HL-60/S4 treated with phorbol 12-myristate 13-acetate at 8.2 ng/mL for 4 days and 3 days (cell line): ENCODE results near the gene CLCN3.
"Not testable (repeated sequence)": the region's sequence is repeated elsewhere in the genome, so short reads cannot be mapped to it uniquely, and the experiment has no call there.

Experiments
- in situ Hi-C: fragments of 300-500 bp; cut with MboI; formaldehyde crosslinking; loops from 2 replicates; pipeline ENCODE4 v1.15.0; 2022; ENCODE audit warnings: low sequenced_read_pairs

The CLCN3 gene

GRCh38 chr4:169689681-169690080, 69.3 kb downstream of the CLCN3 start:
- in situ Hi-C loops = no loop called here

GRCh38 chr4:169690787-169691186, 70.4 kb downstream of the CLCN3 start:
- in situ Hi-C loops = no loop called here

- in situ Hi-C loops = no loop called here
Observed at GRCh38 chr4:169698331-169698730, 78.0 kb downstream of the CLCN3 start.

GRCh38 chr4:169707958-169708643, 87.7 kb downstream of the CLCN3 start:
- in situ Hi-C loops = no loop called here

- in situ Hi-C loops = no loop called here
Observed at GRCh38 chr4:169715826-169716225, 95.4 kb downstream of the CLCN3 start.

GRCh38 chr4:169716677-169717076, 96.3 kb downstream of the CLCN3 start:
- in situ Hi-C loops = no loop called here

GRCh38 chr4:169720529-169720928, 100.2 kb downstream of the CLCN3 start:
- in situ Hi-C loops = no loop called here

DNA sequence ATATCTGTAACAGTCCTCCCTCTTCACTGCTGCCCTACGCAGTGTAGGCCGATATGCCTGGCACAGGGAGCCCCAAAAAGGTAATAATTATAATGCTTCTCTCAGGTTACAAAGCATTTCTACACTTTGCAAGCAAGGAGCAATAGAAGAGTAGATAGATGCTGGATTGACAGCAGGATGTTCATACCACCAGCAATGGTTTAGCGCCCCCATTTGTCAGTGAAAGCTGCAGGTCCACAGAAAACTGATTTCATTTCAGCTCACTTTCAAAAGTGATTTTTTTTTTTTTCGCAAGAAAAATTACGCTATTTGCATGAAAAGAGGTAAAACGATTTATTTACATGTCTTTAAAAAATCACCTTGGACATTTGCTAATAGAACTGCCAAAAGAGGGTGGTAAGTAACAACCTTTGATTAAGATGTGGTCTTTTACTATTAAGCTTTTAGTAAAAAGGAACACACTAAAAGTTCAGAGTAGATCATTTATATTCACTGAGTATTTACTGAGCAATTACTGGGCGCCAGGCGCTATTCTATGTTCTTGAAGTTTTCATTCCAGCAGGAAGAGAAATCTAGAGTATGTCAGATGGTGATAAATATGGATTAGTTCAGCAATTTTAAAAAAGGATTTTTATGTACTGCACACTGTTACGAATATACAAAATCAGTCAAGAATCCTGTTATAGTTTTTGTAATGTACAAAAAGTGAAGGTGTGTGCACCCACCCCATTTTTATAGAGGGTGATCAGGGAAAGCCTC, 103.0 kb downstream of the CLCN3 start:
- in situ Hi-C loops = no loop called here

DNA sequence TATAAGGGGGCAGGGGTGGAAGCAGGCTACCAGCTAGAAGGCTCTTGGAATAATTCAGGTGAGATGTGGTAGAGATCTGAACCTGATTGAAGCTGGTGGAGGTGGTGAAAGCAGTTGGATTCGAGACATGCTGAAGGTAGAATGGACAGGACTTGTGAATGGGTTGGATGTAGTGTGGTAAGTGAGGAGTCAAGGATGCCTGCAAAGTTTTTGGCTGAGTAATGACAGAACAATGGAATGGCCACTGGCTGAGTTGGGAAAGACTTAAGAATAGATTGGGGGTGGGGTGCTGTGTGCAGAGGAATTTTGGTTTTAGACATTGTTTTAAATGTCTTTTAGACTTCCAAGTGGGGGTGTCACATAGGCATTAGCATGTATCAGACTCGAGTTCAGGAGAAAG, 103.9 kb downstream of the CLCN3 start:
- in situ Hi-C loops = no loop called here

DNA sequence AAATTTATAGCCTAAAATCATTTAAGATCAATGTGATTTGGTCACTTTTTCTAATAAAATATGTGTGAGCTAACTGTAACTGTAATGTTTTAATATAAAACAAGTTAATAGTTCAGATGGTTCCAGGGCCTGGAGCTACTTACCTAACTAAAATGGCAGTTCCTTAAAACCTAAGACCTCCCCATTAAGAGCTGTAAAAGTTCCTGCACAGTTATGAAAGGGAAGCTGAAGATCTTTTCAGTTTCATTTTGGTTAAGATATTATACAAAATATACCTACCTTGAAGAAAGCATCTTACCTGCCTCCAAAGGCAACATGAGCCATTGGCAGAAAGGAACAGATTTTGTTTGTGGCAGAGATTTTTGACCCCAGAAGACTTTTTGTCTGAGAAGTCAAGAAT, 107.2 kb downstream of the CLCN3 start:
- in situ Hi-C loops = no loop called here

DNA sequence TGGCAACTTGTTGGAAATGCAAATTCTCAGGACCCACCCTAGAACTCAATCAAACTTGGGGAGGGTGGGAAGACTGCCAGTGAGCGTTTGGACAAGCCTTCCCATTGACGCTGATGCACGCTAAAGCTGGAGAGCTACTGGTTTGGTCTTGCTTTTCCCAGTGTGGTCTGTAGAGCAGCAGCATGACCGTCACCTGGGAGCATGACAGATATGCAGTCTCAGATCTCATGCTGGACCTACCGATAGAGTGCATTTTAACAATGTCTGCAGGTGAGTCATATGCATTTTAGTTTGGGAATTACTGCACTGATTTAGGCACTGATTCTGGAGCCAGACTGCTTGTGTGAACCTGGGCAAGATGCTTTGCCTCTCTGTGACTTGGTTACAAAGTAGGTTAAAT, 110.2 kb downstream of the CLCN3 start:
- in situ Hi-C loops = no loop called here

DNA sequence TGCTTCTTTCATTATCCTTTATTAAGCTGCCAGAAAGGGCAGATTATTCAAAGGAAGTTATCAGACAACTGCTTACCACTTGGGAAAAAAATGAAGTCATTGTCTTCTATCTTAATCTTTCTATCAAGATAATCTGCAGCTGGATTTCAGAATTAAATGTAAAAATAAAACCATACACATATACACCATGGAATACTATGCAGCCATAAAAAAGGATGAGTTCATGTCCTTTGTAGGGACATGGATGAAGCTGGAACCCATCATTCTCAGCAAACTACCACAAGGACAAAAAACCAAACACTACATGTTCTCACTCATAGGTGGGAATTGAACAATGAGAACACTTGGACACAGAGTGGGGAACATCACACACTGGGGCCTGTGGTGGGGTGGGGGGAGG, 118.2 kb downstream of the CLCN3 start:
- in situ Hi-C loops = not testable (repeated sequence)

DNA sequence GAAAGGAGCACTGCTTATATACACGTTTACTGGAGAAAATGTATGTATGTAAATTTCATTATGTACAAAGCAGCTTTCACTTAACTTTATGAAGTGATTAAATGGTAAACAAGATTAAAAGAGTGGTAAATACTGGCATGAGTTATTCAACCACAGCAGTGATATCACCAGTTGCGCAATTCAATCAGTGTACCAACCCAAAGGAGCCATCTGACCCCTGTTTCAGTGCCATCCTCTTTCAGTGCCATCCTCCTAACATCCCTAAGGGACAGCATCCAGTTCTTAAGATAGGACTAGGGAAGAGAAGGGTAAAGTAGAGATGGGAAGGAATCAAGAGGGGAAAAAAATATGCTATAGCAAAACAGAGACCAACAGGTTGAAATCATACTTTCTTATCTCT, 121.2 kb downstream of the CLCN3 start:
- in situ Hi-C loops = no loop called here

DNA sequence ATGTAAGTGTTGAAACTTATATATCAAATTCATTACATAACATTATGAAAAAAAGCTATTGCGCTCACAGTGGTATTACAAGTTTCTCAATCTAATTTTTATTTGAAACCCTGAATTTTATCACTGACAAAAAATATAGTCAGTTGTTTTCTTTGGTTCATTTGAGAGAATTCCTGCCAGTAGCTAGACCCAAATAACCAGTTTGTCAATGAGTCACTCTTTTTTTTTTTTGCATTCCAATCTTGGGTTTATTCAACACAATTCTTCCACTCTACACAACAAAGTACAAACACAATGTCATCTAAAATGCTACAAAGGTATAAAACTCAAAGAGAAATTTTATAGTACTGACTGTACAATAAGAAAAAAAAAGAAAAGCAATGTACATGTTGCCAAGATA, 124.2 kb downstream of the CLCN3 start:
- in situ Hi-C loops = no loop called here

GRCh38 chr4:169745291-169745690, 124.9 kb downstream of the CLCN3 start:
- in situ Hi-C loops = no loop called here

DNA sequence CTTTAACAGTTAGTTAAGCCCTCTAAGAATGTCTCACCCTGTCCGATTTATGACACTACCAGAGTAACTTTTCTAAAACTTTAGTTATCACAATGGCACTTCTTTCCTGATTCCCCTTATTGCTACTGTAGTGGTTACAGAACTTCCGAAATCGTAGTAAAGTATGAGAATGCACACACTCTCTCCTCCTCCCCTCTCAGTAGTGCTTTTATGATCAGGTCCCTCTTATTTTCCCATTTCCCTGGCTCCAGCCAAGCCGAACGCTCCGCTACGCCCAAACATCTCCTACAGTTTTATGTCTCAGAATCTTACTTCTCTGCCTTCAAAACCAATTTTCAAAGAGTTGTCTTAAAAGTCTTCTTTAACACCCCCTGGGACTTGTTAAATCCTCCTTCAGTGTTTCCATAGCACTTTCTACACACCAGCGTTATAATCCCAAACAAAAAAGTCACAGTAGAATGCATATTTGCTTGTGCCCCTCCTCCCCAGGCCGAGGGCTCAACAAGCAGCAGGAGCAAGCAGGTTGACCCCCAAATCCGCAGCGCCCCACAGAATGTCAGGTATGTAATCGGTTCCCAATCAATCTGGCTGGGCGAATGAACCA, 136.7 kb downstream of the CLCN3 start:
- in situ Hi-C loops = no loop called here

DNA sequence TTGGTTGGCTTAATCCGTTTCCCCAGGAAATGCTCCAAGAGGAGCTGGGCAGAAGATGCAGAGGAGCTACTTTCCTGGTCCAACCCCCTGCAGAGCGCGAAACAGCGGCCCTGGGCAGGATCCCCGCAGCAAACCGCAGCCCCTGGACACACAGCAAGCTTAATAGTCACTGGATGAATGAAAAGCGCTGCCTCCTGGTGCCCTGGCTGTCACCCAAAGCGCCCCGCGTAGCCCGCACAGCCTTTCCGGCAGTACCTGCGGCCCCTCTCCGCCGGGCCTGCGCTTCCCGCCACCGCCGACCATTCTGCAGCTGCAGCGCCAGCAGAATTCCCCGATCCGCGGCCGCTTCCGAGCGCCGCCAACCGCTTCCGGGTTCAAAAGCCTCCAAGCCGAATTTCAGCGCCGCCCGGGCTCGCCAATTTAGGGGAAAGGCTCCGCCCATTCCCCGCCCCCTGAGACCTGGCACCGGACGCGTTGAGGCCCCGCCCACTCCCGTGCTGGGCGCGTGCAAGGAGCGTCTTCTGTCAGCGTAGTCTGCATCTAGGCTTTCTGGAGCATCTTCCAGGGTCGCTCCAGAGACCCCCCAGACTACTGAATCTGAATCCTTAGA, 137.3 kb downstream of the CLCN3 start, which contains the start of gene HPF1:
TSS of gene HPF1 (minus strand) at position 370 of the 610 bp plus-strand sequence. CDS start at position 303, 67 bp downstream.
- in situ Hi-C loops = no loop called here

- in situ Hi-C loops = no loop called here
Observed at GRCh38 chr4:169758401-169758962, 138.1 kb downstream of the CLCN3 start.

GRCh38 chr4:169761846-169762245, 141.5 kb downstream of the CLCN3 start:
- in situ Hi-C loops = no loop called here

- in situ Hi-C loops = no loop called here
Observed at GRCh38 chr4:169765835-169766234, 145.5 kb downstream of the CLCN3 start.

DNA sequence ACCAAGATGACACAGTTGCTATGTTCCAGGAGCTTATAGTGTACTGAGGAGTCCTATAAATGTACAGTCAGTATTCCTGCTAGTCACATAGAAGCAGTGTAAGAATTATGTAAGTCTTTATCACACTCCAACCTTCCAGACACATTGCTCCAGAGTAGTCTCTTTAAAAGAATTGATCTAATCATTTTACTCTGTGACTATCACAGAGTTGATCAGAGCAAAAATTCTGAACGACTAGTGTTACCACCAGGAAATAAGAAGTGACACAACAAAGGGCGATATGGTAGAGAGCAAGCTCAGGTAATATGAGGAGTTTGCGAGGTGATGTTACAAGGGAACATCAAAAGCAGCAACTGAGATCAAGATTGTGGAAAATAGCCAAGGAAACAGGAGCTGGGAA, 146.4 kb downstream of the CLCN3 start:
- in situ Hi-C loops = no loop called here
